Measurements from ENCODE around the gene POSTN. TPM values are rescaled to one million over a fixed set of nuclear protein-coding genes. Genes with fewer than 3 reads are reported as not detected.

Gene POSTN, protein sequence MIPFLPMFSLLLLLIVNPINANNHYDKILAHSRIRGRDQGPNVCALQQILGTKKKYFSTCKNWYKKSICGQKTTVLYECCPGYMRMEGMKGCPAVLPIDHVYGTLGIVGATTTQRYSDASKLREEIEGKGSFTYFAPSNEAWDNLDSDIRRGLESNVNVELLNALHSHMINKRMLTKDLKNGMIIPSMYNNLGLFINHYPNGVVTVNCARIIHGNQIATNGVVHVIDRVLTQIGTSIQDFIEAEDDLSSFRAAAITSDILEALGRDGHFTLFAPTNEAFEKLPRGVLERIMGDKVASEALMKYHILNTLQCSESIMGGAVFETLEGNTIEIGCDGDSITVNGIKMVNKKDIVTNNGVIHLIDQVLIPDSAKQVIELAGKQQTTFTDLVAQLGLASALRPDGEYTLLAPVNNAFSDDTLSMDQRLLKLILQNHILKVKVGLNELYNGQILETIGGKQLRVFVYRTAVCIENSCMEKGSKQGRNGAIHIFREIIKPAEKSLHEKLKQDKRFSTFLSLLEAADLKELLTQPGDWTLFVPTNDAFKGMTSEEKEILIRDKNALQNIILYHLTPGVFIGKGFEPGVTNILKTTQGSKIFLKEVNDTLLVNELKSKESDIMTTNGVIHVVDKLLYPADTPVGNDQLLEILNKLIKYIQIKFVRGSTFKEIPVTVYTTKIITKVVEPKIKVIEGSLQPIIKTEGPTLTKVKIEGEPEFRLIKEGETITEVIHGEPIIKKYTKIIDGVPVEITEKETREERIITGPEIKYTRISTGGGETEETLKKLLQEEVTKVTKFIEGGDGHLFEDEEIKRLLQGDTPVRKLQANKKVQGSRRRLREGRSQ
- 100 to 1,000 TPM; 231 to 387 (median 301) TPM for polyA plus RNA-seq (ENCODE audit: insufficient read length in 3 of 3)
- long read RNA-seq, donor 1, partial matches to known transcripts, result 0 of 8 reads
- long read RNA-seq, donor 1, other reads (novel, unspliced or antisense), result 0 of 8 reads
- long read RNA-seq, donor 2, transcript POSTN-209 (21 exons, 3,214 nt), result major isoform, 9 of 36 reads
- long read RNA-seq, donor 2, transcript POSTN-202 (22 exons, 3,196 nt), result minor isoform, 7 of 36 reads
- long read RNA-seq, donor 2, transcript POSTN-203 (23 exons, 3,373 nt), result minor isoform, 7 of 36 reads
- long read RNA-seq, donor 2, partial matches to known transcripts, result 7 of 36 reads
- long read RNA-seq, donor 2, other reads (novel, unspliced or antisense), result 0 of 36 reads
- long read RNA-seq, donor 3, transcript POSTN-202 (22 exons, 3,196 nt), result minor isoform, 8 of 34 reads
- long read RNA-seq, donor 3, transcript POSTN-203 (23 exons, 3,373 nt), result major isoform, 12 of 34 reads
- long read RNA-seq, donor 3, partial matches to known transcripts, result 7 of 34 reads
- long read RNA-seq, donor 3, other reads (novel, unspliced or antisense), result 0 of 34 reads
- long read RNA-seq, donor 4, transcript POSTN-203 (23 exons, 3,373 nt), result major isoform, 6 of 29 reads
- long read RNA-seq, donor 4, partial matches to known transcripts, result 13 of 29 reads
- long read RNA-seq, donor 4, other reads (novel, unspliced or antisense), result 0 of 29 reads
- long read RNA-seq, donor 5, result 0 reads
- long read RNA-seq, donor 6, transcript POSTN-202 (22 exons, 3,196 nt), result minor isoform, 7 of 32 reads
- long read RNA-seq, donor 6, transcript POSTN-207 (2 exons, 1,159 nt), result minor isoform, 6 of 32 reads
- long read RNA-seq, donor 6, transcript POSTN-203 (23 exons, 3,373 nt), result major isoform, 13 of 32 reads
- long read RNA-seq, donor 6, partial matches to known transcripts, result 0 of 32 reads
- long read RNA-seq, donor 6, other reads (novel, unspliced or antisense), result 0 of 32 reads
- long read RNA-seq, donor 7, transcript POSTN-201 (21 exons, 3,071 nt), result minor isoform, 5 of 54 reads
- long read RNA-seq, donor 7, transcript POSTN-202 (22 exons, 3,196 nt), result minor isoform, 9 of 54 reads
- long read RNA-seq, donor 7, transcript POSTN-209 (21 exons, 3,214 nt), result minor isoform, 9 of 54 reads
- long read RNA-seq, donor 7, transcript POSTN-203 (23 exons, 3,373 nt), result major isoform, 12 of 54 reads
- long read RNA-seq, donor 7, partial matches to known transcripts, result 12 of 54 reads
- long read RNA-seq, donor 7, other reads (novel, unspliced or antisense), result 0 of 54 reads
- long read RNA-seq, donor 8, result 0 reads
- long read RNA-seq, donor 9, transcript POSTN-203 (23 exons, 3,373 nt), result major isoform, 11 of 28 reads
- long read RNA-seq, donor 9, transcript POSTN-202 (22 exons, 3,196 nt), result minor isoform, 5 of 28 reads
- long read RNA-seq, donor 9, partial matches to known transcripts, result 5 of 28 reads
- long read RNA-seq, donor 9, other reads (novel, unspliced or antisense), result 0 of 28 reads
- long read RNA-seq, donor 10, transcript POSTN-202 (22 exons, 3,196 nt), result major isoform, 12 of 17 reads
- long read RNA-seq, donor 10, partial matches to known transcripts, result 0 of 17 reads
- long read RNA-seq, donor 10, other reads (novel, unspliced or antisense), result 0 of 17 reads
- long read RNA-seq, donor 11, transcript POSTN-202 (22 exons, 3,196 nt), result major isoform, 7 of 18 reads
- long read RNA-seq, donor 11, partial matches to known transcripts, result 5 of 18 reads
- long read RNA-seq, donor 11, other reads (novel, unspliced or antisense), result 0 of 18 reads
- long read RNA-seq, donor 12, partial matches to known transcripts, result 5 of 10 reads
- long read RNA-seq, donor 12, other reads (novel, unspliced or antisense), result 0 of 10 reads
- long read RNA-seq, donor 13, result 0 reads
- long read RNA-seq, donor 14, transcript POSTN-202 (22 exons, 3,196 nt), result minor isoform, 5 of 30 reads
- long read RNA-seq, donor 14, transcript POSTN-203 (23 exons, 3,373 nt), result major isoform, 14 of 30 reads
- long read RNA-seq, donor 14, partial matches to known transcripts, result 0 of 30 reads
- long read RNA-seq, donor 14, other reads (novel, unspliced or antisense), result 0 of 30 reads
- long read RNA-seq, donor 15, partial matches to known transcripts, result 0 of 9 reads
- long read RNA-seq, donor 15, other reads (novel, unspliced or antisense), result 0 of 9 reads
- long read RNA-seq, donor 16, transcript POSTN-207 (2 exons, 1,159 nt), result major isoform, 11 of 80 reads
- long read RNA-seq, donor 16, transcript POSTN-201 (21 exons, 3,071 nt), result minor isoform, 6 of 80 reads
- long read RNA-seq, donor 16, transcript POSTN-203 (23 exons, 3,373 nt), result major isoform, 11 of 80 reads
- long read RNA-seq, donor 16, transcript POSTN-202 (22 exons, 3,196 nt), result major isoform, 11 of 80 reads
- long read RNA-seq, donor 16, partial matches to known transcripts, result 34 of 80 reads
- long read RNA-seq, donor 16, other reads (novel, unspliced or antisense), result 0 of 80 reads

DNA sequence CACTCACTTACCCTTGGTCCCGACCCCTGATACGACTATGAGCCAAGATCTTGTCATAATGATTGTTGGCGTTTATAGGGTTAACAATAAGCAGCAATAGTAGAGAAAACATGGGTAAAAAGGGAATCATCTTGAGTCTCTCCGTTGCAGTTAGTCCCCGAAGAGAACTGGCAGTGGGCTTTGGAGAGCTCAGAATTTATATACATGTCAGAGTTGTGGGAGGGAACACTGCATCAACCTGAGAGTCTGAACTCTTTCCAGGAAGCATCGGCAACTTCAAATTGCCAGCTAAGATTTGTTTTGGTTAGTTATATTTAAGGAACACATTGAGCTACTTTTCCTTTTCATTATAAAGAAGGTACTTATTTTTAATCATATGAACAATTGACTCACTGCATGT is at the start of gene POSTN:
TSS of gene POSTN (minus strand) at position 172 of the 400 bp plus-strand sequence. CDS start at position 130, 42 bp downstream.
- DNase-seq (ENCODE audit: extremely low read depth in 1 of 11, low read depth in 9 of 11, low spot score in 4 of 11), result peak in 8 of 11 donors; percentile 13 to 42 (median 26)

DNA sequence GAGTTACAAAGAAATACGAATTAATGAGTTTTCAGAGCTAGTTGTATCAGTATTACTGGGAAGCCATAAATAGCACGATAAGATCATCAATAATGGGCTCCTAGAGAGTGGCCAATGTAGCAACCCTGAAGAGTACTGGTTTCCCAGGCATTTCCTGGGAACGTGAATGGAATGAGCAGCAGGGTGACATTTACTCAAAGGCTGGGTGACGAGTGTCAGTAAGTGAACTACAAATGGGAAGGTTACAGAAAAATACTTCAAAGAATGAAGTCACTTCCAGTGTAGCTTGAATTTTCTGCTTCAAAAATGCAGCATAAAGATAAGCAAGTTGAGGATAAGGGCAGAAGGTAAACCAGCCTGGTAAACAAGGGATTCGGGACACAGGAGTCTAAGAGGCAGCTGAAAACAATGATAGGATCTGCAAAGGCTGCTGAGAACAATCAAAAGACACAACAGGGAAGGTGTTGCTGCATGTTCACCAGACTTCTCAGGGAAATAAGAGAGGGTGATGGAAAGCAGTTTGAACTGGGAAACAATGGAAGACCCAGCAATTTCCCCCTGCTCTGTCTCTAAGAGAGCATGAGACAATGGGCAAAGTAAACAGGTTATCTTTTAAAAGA is 48.6 kb upstream of the POSTN start:
- no peak for DNase-seq (ENCODE audit: extremely low read depth in 1 of 11, low read depth in 9 of 11, low spot score in 4 of 11)

DNA sequence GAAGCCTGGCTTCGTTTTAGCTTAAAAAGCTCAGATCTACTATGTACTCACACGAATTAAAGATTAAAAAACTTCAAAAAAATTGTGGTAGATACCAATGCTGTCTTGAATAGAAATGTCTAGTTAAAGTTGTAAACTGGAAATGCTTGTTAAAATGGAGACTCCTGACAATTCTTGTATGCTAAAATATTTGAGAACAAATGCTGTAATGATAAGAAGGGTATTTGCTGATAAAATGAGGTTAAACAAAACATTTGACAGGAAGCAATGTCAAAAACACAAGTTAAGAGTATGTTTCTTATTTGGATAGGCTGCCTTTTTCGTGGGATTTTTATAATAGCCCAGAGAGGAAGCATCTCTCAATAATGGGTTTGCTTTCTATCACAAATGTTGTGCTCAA is 48.0 kb upstream of the POSTN start:
- no peak for DNase-seq (ENCODE audit: extremely low read depth in 1 of 11, low read depth in 9 of 11, low spot score in 4 of 11)

DNA sequence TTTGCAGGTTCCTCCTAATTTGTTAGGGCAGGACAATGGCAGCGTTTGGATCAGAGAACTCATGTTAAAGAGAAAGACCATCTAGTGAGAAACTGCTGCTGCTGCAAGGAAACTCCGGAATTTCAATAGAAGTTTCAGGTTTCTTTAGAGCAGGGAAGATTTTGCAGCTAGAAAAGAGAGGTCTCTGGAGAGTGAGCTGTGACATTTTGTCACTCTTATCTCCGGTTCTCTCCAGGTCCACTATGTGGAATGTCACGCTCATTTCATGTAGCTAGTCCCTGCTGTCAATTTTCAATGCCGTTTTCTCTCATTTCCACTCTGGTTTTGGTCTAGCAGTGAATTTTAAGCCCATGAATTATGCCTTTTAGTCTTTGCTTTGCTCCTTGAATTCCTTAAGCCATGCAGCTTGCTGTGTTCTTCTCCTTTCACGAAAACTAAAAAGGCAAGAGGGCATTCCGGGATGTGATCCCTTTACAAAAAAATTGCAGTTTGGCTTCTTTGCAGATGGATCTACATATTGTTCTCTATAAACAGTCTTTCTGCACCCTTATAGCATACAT is 46.7 kb upstream of the POSTN start:
- DNase-seq (ENCODE audit: extremely low read depth in 1 of 11, low read depth in 9 of 11, low spot score in 4 of 11), result no peak

DNA sequence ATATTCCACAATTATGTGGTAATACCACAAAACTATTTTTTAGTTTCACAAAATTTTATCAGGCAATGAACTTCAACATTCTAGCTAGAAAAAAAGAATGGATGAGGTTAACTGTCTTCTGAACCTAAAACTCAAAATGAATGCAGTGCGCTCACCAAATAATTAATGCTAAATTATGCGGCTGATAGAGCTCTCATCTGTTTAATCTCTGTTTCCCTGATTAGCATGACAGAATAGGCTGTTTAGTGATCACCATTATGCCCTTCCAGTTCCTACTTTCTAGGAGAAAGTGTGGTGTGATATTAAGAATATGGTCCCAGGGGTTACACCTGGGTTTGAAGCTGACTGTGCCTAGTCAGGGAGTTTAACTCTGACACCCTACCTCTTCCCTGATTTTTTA is 42.8 kb upstream of the POSTN start:
- no peak for DNase-seq (ENCODE audit: extremely low read depth in 1 of 11, low read depth in 9 of 11, low spot score in 4 of 11)

DNA sequence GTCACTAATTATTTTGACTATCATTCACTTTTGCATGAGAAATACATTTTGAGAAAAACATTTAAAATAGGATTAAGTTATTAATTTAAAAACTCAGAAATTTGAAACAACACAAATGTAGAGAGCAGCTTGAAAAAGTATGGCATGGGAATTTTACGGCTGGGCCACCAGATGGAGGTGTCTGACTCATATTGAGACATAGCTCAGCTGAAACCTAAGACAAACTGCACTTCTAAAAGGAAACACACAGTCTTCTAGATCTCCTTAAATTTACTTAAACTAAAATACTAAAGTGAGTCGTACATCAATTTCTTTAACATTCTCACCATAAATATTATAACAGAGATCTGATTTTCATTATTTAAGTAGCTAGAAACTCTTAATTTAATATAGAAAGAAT is 41.9 kb upstream of the POSTN start:
- peak in 4 of 11 donors; percentile 24 to 42 (median 40) for DNase-seq (ENCODE audit: extremely low read depth in 1 of 11, low read depth in 9 of 11, low spot score in 4 of 11)

DNA sequence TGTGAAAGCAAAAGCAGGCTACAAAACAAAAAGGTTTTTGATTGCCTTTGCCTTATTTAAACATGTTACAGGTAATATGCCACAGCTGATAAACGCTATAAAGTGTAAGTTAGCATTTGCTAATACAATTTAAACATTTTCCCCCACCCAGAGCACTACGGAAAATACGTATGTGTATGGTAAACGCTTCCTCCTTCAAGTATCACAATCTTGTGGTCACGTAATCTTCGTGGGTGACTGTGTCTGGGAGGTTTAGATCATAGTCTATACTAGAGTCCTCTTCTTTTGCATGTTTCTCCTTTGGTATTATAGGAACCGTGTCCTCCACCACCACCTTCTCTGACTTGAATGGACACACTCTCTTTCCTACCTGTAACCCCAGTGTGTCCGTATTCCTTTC is 38.1 kb upstream of the POSTN start:
- DNase-seq (ENCODE audit: extremely low read depth in 1 of 11, low read depth in 9 of 11, low spot score in 4 of 11), result no peak

DNA sequence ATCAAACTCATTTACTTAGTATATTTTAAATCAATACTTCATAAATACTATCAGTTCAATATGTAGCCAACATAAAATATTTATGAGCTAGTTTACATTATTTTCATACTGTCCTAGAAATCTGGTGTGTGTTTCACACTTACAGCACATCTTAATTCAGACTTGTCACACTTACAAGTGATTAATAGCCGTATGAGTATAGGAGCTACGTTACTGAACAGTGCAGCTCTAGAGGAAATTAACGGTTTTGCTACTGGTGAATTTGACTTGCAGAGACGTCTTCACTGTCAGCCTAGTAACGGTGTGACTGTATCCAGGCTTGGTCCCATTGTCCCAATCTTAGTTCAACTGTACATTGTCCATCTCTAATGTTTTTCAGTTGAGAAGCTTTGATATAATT is 33.7 kb upstream of the POSTN start:
- no peak for DNase-seq (ENCODE audit: extremely low read depth in 1 of 11, low read depth in 9 of 11, low spot score in 4 of 11)

DNA sequence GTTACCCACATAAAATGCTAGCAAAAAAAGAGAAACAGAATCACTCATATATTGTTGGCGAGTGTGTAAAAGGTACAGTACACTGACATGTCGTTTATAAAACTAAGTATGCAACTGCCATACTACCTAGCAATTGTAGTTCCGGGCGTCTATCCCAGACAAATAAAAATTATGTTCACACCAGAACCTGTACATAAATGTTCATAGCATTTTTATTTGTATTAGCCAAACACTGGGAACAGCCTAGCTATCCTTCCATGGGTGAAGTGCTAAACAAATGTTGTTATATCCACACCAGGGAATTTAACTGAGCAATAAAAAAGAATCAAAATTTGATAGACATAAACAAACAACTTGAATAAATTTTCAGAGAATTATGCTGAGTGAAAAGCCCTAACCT is 28.9 kb upstream of the POSTN start:
- DNase-seq (ENCODE audit: extremely low read depth in 1 of 11, low read depth in 9 of 11, low spot score in 4 of 11), result no peak

DNA sequence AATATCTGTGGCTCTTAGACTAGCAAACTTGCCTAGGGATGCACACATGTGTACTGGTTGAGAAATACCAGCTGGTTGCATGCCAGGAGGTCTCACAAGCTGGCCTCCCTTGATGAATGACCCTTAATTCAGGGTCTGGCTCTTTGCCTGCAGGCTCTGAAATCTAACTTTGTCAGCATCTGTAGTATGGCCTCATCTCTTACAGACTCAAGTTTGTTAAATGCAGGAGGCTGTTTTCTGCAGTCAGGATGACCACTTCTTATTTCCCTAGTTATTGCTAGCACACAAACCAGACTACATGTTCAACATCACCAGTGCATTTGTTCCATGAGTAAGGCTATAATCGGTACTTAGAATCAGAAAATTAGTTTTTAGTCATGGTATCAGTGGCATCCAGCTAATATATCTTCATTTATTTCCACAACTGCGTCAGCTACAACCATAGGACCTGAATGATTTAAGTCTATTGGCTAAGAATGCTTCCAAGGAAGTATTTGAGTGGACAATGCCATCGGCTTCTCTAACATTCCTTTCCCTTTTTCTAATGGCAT is 23.3 kb upstream of the POSTN start:
- no peak for DNase-seq (ENCODE audit: extremely low read depth in 1 of 11, low read depth in 9 of 11, low spot score in 4 of 11)

DNA sequence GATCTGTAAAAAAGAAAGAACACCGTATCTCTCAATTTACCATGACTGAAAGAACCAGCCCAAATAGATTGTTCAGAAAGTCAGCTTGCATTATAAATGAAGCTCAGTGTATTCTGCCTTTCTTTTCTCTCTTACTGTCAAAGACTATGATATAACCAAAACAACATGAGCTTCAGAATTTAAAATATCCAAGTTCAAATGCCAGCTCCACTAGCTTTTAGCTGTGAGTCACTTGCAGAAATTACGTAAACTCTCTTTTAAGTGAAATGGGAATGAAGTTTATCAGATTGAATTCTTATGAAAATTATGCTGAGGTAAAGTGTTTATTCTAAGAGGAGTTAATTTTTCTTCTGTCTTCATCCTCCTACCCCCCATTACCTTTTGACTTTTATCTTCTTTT is 20.0 kb upstream of the POSTN start:
- no peak for DNase-seq (ENCODE audit: extremely low read depth in 1 of 11, low read depth in 9 of 11, low spot score in 4 of 11)

DNA sequence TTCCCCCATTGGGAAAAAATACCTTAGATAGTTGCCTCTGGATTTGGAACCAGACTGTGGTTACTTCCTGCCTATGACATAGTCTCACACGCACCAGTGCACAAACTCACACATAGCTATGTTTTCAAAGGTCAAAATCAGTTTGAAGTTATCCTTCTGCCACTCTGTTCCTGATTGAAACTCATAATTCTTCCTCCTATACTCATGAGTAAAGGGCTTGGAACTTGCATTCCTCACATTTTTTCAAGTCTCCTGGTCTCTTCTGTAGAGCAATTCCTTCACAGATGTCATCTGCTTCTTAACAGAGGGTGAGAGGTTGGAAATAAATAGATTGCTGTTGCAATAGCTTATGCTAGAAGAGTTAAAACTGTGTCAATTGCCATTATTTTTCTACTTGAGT is 18.6 kb upstream of the POSTN start:
- peak in 1 of 11 donors; percentile 22 for DNase-seq (ENCODE audit: extremely low read depth in 1 of 11, low read depth in 9 of 11, low spot score in 4 of 11)

DNA sequence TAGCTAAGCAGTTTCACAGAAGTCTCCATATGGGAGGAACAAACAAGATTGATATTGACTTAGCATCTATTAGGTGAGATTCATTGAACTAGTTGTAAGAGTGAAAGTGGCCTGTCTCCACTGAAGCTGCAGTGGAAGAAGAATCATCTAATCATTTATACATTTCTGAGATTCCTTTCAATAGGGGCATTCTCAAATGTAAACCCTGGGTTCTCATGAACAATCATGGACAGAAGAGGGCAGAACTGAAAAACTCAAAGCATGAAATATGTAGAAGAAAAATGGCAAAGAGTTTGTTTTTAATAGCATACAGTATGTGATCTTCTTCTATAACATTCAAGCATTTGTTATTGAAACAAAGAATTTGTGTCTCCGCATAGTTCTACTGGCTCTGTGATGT is 17.6 kb upstream of the POSTN start:
- DNase-seq (ENCODE audit: extremely low read depth in 1 of 11, low read depth in 9 of 11, low spot score in 4 of 11), result no peak

DNA sequence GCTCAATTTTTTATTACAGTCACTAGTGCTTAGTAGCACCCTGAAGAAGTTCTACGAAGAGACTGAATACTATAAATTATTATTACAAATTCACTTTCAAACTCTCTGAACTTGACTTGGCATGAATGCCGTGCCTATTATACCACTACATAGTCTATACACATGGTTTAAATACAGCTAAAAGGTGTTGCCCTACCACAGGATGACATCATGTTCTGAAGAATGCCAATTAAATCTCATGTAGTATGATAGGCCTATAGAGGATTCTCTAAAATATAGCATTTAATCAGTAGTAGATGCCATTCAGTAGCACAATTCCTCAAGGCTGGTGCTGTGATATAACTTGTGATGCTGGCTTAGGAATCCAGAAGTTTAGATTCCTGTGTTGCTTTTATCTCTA is 16.7 kb upstream of the POSTN start:
- no peak for DNase-seq (ENCODE audit: extremely low read depth in 1 of 11, low read depth in 9 of 11, low spot score in 4 of 11)
